Activated effector memory CD4-positive, alpha-beta T cell treated with Interleukin-2 at 50 U/mL for 16 hours (primary cell): Measurements from ENCODE around the gene SLC6A1.

Source experiments
- DNase-seq: peaks from one replicate; pipeline ENCODE4 v3.0.0-alpha.2; 2020

SLC6A1 gene

GRCh38 chr3:10992017-10992942, at the start of gene SLC6A1:
Gene SLC6A1 (plus strand): TSS chr3:10992748. CDS start chr3:11017212, 24,464 bp downstream.
- no peak for DNase-seq

GRCh38 chr3:10944866-10945265, 47.7 kb upstream of the SLC6A1 start:
- no peak for DNase-seq

- DNase-seq, result no peak
Measured at GRCh38 chr3:10945683-10946287, 46.8 kb upstream of the SLC6A1 start.

GRCh38 chr3:10946526-10946925, 46.0 kb upstream of the SLC6A1 start:
- DNase-seq, result no peak

GRCh38 chr3:10948326-10948725, 44.2 kb upstream of the SLC6A1 start:
- DNase-seq, result no peak

GRCh38 chr3:10949197-10949596, 43.4 kb upstream of the SLC6A1 start:
- DNase-seq, result no peak

- no peak for DNase-seq
Measured at GRCh38 chr3:10950476-10951294, 41.9 kb upstream of the SLC6A1 start.

- no peak for DNase-seq
Measured at GRCh38 chr3:10951295-10951926, 41.1 kb upstream of the SLC6A1 start.

- DNase-seq, result no peak
Measured at GRCh38 chr3:10952525-10952924, 40.0 kb upstream of the SLC6A1 start.

- no peak for DNase-seq
Measured at GRCh38 chr3:10954740-10955139, 37.8 kb upstream of the SLC6A1 start.

- no peak for DNase-seq
Measured at GRCh38 chr3:10955711-10956453, 36.7 kb upstream of the SLC6A1 start.

GRCh38 chr3:10956531-10956930, 36.0 kb upstream of the SLC6A1 start:
- no peak for DNase-seq

GRCh38 chr3:10956986-10957385, 35.6 kb upstream of the SLC6A1 start:
- DNase-seq, result no peak

GRCh38 chr3:10957976-10958749, 34.4 kb upstream of the SLC6A1 start:
- no peak for DNase-seq

GRCh38 chr3:10960255-10960654, 32.3 kb upstream of the SLC6A1 start:
- DNase-seq, result no peak

- DNase-seq, result no peak
Measured at GRCh38 chr3:10961921-10962320, 30.6 kb upstream of the SLC6A1 start.

- no peak for DNase-seq
Measured at GRCh38 chr3:10962481-10963036, 30.0 kb upstream of the SLC6A1 start.

- DNase-seq, result no peak
Measured at GRCh38 chr3:10964537-10965167, 27.9 kb upstream of the SLC6A1 start.

- DNase-seq, result no peak
Measured at GRCh38 chr3:10968401-10968800, 24.1 kb upstream of the SLC6A1 start.

- no peak for DNase-seq
Measured at GRCh38 chr3:10970306-10970960, 22.1 kb upstream of the SLC6A1 start.
